Astrocyte of the cerebellum (primary cell): ENCODE results near the gene SETMAR.
"Not testable (repeated sequence)": the region's sequence is repeated elsewhere in the genome, so short reads cannot be mapped to it uniquely, and the experiment has no call there.

Experiments used
- DNase-seq: peaks from one replicate; pipeline ENCODE4 v3.0.0-alpha.2; 2011; ENCODE audit warnings: low read depth
- H3K4me3 ChIP-seq: 2 replicates; pipeline ENCODE4 v1.5.1; 2011; ENCODE audit warnings: mild to moderate bottlenecking, low read depth, low read length, moderate library complexity
- CTCF ChIP-seq: IDR thresholded peaks from 2 replicates; pipeline ENCODE4 v1.5.1; 2012; ENCODE audit warnings: low read length, low read depth, moderate library complexity, mild to moderate bottlenecking; ENCODE audit errors: missing control alignments
- in situ Hi-C: cut with HindIII; loops from 2 replicates; pipeline ENCODE4 v1.10.0; 2017; ENCODE audit warnings: low sequenced_read_pairs

SETMAR gene

GRCh38 chr3:4297486-4297885, 5.7 kb upstream of the SETMAR start:
- H3K4me3 ChIP-seq = no peak overlapping the region
- no peak for TF ChIP-seq CTCF
- DNase-seq = no peak
- in situ Hi-C loops = no loop called here

- TF ChIP-seq CTCF = no peak
- DNase-seq = no peak
- in situ Hi-C loops = no loop called here
- H3K4me3 ChIP-seq = peak overlapping the region; percentile 70
Measured at GRCh38 chr3:4302747-4303146, 422 bp upstream of the SETMAR start.

- in situ Hi-C loops, H3K4me3 ChIP-seq, DNase-seq: not testable (repeated sequence)
Measured at GRCh38 chr3:4305210-4305609, 2.0 kb downstream of the SETMAR start.

GRCh38 chr3:4306091-4306490, 2.9 kb downstream of the SETMAR start:
- in situ Hi-C loops = no loop called here
- no peak for DNase-seq
- no peak overlapping the region for H3K4me3 ChIP-seq
- no peak for TF ChIP-seq CTCF

- in situ Hi-C loops = no loop called here
Measured at GRCh38 chr3:4306860-4307259, 3.7 kb downstream of the SETMAR start.

GRCh38 chr3:4309491-4310128, 6.4 kb downstream of the SETMAR start:
- no peak for TF ChIP-seq CTCF
- in situ Hi-C loops = no loop called here
- no peak overlapping the region for H3K4me3 ChIP-seq
- DNase-seq = no peak

More at GRCh38 chr3:4306860-4307259, 3.7 kb downstream of the SETMAR start:
- DNase-seq = no peak
- H3K4me3 ChIP-seq = no peak overlapping the region
- no peak for TF ChIP-seq CTCF

- no peak overlapping the region for H3K4me3 ChIP-seq
- in situ Hi-C loops = no loop called here
- DNase-seq = no peak
- TF ChIP-seq CTCF = no peak
Measured at GRCh38 chr3:4310971-4311370, 7.8 kb downstream of the SETMAR start.
